Measurements from ENCODE around the gene ELOVL4. TPM values are rescaled to one million over a fixed set of nuclear protein-coding genes. Genes with fewer than 3 reads are reported as not detected.

The ELOVL4 gene
- total and polyA plus RNA-seq, 12 donors = 0.07 to 0.45 (median 0.19) TPM; not detected in 1

DNA sequence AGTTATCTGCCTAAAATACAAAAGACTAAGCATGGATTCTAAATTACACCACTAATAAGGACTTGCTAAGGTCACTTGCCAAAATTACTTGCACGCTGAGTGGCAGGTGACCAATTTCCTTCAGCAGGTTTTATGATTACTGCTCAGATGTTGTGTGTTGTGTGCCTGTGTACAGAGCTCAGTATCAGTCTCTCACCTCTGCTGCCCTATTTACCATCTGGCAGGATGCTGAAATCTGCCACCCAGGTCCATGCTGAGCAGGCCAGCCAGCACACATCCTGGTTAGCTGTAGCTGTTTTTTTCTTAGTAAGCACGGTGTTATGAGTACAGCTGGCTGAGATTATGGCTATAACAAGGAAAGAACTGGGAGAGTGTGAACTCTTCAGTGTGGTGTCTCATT lies 34.0 kb downstream of the ELOVL4 start:
- no peak for ATAC-seq
- Histone ChIP-seq H3K9me3 (no peaks in the 10 kb centered on the region), H3K27ac (no peak overlapping the region), H3K4me1 (no peaks in the 10 kb centered on the region), H3K4me3 (no peak overlapping the region), H3K36me3 (no peaks in the 10 kb centered on the region), H3K27me3 (no peaks in the 10 kb centered on the region)
- TF ChIP-seq CTCF (IDR thresholded peaks at IDR 0.05) = no peak
- DNase-seq = no peak
- 56 to 65% methylated on average over 2 of the region's 2 CpGs for WGBS, 2 donors
- intact Hi-C loops (cut with DNase I) = no loop called here

DNA sequence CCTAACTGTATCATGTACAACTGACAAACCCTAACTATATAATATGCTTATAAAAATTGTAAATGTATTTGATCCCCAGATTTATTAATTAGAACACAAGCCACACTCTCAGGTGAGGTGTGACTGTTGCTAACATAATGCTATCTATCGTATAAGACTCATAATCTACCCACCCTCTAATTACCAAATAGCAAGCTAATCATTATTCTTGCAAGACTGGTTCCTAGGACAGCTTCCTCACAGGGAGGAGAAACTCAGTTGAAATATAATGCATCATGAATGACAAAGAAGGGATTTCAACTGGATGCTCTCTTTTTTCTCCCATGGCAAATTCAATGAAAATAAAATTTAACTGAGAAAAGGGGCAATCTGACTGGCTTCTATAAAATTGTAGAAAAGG lies 35.4 kb downstream of the ELOVL4 start:
- DNase-seq (no peak), ATAC-seq (no peak)
- WGBS, 2 donors = 77 to 83% methylated on average over 1 of the region's 1 CpG
- no peaks in the 10 kb centered on the region for H3K36me3 ChIP-seq
- H3K9me3 ChIP-seq = no peaks in the 10 kb centered on the region
- no peak for TF ChIP-seq CTCF (IDR thresholded peaks at IDR 0.05)
- no peak overlapping the region for H3K27ac ChIP-seq
- H3K4me3 ChIP-seq = no peak overlapping the region
- intact Hi-C loops (cut with DNase I) = no loop called here
- no peaks in the 10 kb centered on the region for H3K4me1 ChIP-seq
- H3K27me3 ChIP-seq = no peaks in the 10 kb centered on the region

DNA sequence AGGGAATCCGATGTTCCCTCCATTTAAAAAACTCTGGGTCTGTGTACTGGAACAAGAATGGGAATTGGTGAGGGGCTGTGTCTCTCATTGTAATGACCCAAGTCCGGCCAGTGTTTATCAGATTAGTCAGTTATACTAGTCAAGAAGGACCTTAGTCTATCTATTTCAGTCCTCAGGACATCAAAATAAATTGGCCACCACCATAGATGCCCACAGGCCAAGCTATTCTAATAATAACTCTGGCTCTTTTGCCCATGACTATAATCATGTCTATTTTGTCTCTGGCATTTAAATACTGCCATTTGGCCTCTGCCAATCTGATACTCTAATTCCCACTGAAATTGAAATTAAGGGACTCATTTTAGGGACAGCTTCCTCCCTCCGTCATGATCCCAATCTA lies 37.8 kb downstream of the ELOVL4 start:
- WGBS, 2 donors = 81 to 93% methylated on average over 3 of the region's 3 CpGs
- intact Hi-C loops (cut with DNase I) = no loop called here
- ATAC-seq = no peak

DNA sequence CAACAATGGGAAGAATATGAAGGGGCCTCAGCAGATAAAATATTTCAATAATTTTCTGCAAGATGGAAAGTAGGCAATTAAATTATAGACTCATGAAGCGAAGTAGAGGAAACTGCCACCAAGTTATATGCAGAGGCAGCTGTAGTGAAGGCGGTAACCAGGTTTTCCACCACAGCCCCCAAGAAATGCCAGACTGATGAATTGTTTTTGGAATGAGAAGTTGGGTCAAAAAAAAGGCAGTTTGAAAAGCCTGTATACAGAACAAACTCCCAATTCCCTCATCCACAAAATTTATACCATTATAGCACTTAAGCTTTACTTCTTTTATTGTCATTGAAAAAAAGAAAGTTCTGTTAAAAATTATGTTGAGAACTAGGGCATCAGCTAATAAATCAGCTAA lies 45.3 kb downstream of the ELOVL4 start:
- no peak for TF ChIP-seq CTCF (IDR thresholded peaks at IDR 0.05)
- ATAC-seq = no peak
- intact Hi-C loops (cut with DNase I) = no loop called here
- no peaks in the 10 kb centered on the region for H3K27me3 ChIP-seq
- H3K4me1 ChIP-seq = no peaks in the 10 kb centered on the region
- no peaks in the 10 kb centered on the region for H3K9me3 ChIP-seq
- no peak for DNase-seq
- no peak overlapping the region for H3K4me3 ChIP-seq
- H3K27ac ChIP-seq = no peak overlapping the region
- no peaks in the 10 kb centered on the region for H3K36me3 ChIP-seq
- WGBS, 2 donors = 88 to 90% methylated on average over 2 of the region's 2 CpGs

More for the DNA sequence above, 37.8 kb downstream of the ELOVL4 start:
- Histone ChIP-seq H3K4me3 (no peak overlapping the region), H3K36me3 (no peaks in the 10 kb centered on the region), H3K27me3 (no peaks in the 10 kb centered on the region), H3K4me1 (no peaks in the 10 kb centered on the region), H3K9me3 (no peaks in the 10 kb centered on the region), H3K27ac (no peak overlapping the region)
- DNase-seq = no peak
- TF ChIP-seq CTCF (IDR thresholded peaks at IDR 0.05) = no peak

DNA sequence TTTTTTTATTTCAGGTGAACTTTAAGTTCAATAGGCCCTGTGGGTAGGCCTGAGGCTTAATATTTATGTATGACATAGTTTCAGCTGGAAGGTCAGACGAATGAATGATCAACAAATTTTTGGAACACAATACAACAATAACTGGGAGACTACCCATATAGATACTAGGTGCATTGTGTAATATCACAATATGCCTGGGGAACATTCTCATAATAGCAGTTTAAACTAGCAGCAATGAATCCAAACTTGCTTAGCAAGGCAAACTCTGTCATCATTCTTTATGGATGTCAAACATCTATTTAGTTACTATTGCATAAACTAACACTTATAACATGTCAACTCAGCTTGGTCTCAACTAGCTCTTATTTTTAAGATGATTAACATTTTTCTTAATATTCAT lies 49.3 kb downstream of the ELOVL4 start:
- H3K4me3 ChIP-seq = no peak overlapping the region
- 81 to 88% methylated on average over 1 of the region's 1 CpG for WGBS, 2 donors
- H3K36me3 ChIP-seq = no peaks in the 10 kb centered on the region
- no peaks in the 10 kb centered on the region for H3K4me1 ChIP-seq
- H3K27ac ChIP-seq = no peak overlapping the region
- intact Hi-C loops (cut with DNase I) = no loop called here
- no peaks in the 10 kb centered on the region for H3K27me3 ChIP-seq
- no peaks in the 10 kb centered on the region for H3K9me3 ChIP-seq
- ATAC-seq (no peak), DNase-seq (no peak)
- no peak for TF ChIP-seq CTCF (IDR thresholded peaks at IDR 0.05)
